Measurements from ENCODE around the gene KRT23. TPM values are rescaled to one million over a fixed set of nuclear protein-coding genes. Genes with fewer than 3 reads are reported as not detected.

The KRT23 gene
- total and polyA plus RNA-seq, 2 of the 13 experiments (the other 11 are each of a cell fraction or from before 2014, with no cell fraction given), result 24.7 to 51.1 TPM

GRCh38 chr17:40956401-40957254 is 19.2 kb upstream of the KRT23 start (continued):
- TF ChIP-seq ZNF703 (CRISPR knock-in tag; IDR thresholded peaks at IDR 0.05; ENCODE audit: borderline replicate concordance), result peak; percentile 88; the same call in 1 of the 2 replicates
- peak; percentile 75; the same call in 1 of the 2 replicates for TF ChIP-seq MYPOP (CRISPR knock-in tag; IDR thresholded peaks at IDR 0.05)
- 0 out of 2 replicates have a peak, but pooled peaks have one; percentile 57 for TF ChIP-seq ZNF160 (CRISPR knock-in tag; IDR thresholded peaks at IDR 0.05)
- TF ChIP-seq RBM39 (IDR thresholded peaks at IDR 0.05; ENCODE audit: low read depth, low read length, poor library complexity, severe bottlenecking), result no peak
- no peak for TF ChIP-seq ZNF251 (CRISPR knock-in tag; IDR thresholded peaks at IDR 0.05)
- TF ChIP-seq ELF3 (CRISPR knock-in tag; IDR thresholded peaks at IDR 0.05), result peak; percentile 100
- TF ChIP-seq ZNF549 (CRISPR knock-in tag; IDR thresholded peaks at IDR 0.05), result no peak
- TF ChIP-seq MXD4 (CRISPR knock-in tag; IDR thresholded peaks at IDR 0.05), result peak; percentile 71; the same call in 1 of the 2 replicates
- no peak for TF ChIP-seq ARNT (IDR thresholded peaks at IDR 0.05)
- TF ChIP-seq SCMH1 (CRISPR knock-in tag; IDR thresholded peaks at IDR 0.05; ENCODE audit: borderline replicate concordance), result no peak
- peak; percentile 67; the same call in 1 of the 2 replicates for TF ChIP-seq ZNF605 (CRISPR knock-in tag; IDR thresholded peaks at IDR 0.05)
- peak; percentile 94; the same call in 1 of the 2 replicates for TF ChIP-seq AKAP8 (CRISPR knock-in tag; IDR thresholded peaks at IDR 0.05)
- TF ChIP-seq HNF1B (CRISPR knock-in tag; IDR thresholded peaks at IDR 0.05), result peak; percentile 98
- no peak for TF ChIP-seq ATAD3A (CRISPR knock-in tag; IDR thresholded peaks at IDR 0.05)
- peak; percentile 94 for TF ChIP-seq ZNF280D (CRISPR knock-in tag; IDR thresholded peaks at IDR 0.05)
- peak; percentile 98 for TF ChIP-seq HMG20B (CRISPR knock-in tag; conservative IDR thresholded peaks at IDR 0.05)
- TF ChIP-seq NCOR1 (IDR thresholded peaks at IDR 0.05; ENCODE audit: borderline replicate concordance, low read length), result peak; percentile 99
- peak; percentile 77; the same call in 1 of the 2 replicates for TF ChIP-seq FOXK2 (IDR thresholded peaks at IDR 0.05)
- TF ChIP-seq ZNF430 (CRISPR knock-in tag; IDR thresholded peaks at IDR 0.05), result peak; percentile 83
- peak; percentile 100 for TF ChIP-seq ISL2 (CRISPR knock-in tag; IDR thresholded peaks at IDR 0.05)
- peak; percentile 81 for TF ChIP-seq MAX (IDR thresholded peaks at IDR 0.05)
- TF ChIP-seq ARHGAP35 (CRISPR knock-in tag; IDR thresholded peaks at IDR 0.05; ENCODE audit: borderline replicate concordance), result no peak
